GM04504 (cell line): ENCODE data around the gene LRRFIP2.
A peak's percentile ranks its signal among the peaks of the same experiment; 100 is the strongest.
"Not testable (repeated sequence)": the region's sequence is repeated elsewhere in the genome, so short reads cannot be mapped to it uniquely, and the experiment has no call there.

ENCODE experiments used
- DNase-seq: peaks from one replicate; pipeline ENCODE4 v3.0.0-alpha.2; 2012; ENCODE audit warnings: low read depth

Gene LRRFIP2

DNA sequence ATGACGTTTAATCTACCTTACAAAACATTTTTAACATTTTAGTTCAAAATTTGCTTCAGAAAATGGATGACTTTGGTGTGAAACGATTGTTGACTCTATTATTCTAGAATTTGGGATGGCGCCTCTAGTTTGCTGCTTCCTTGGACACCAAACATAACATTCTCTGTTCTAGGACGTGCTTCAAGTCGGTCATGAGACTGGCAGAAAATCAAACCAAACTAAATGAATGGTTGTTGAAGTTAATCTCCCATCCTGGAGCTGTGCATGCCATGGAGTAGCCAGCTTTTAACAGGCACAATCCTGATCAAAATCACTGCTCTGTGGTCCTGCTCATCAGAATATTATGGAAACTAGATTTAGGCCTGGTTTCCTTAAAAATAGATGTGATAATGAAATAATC lies 9.6 kb upstream of the LRRFIP2 start:
- DNase-seq = peak; percentile 40

DNA sequence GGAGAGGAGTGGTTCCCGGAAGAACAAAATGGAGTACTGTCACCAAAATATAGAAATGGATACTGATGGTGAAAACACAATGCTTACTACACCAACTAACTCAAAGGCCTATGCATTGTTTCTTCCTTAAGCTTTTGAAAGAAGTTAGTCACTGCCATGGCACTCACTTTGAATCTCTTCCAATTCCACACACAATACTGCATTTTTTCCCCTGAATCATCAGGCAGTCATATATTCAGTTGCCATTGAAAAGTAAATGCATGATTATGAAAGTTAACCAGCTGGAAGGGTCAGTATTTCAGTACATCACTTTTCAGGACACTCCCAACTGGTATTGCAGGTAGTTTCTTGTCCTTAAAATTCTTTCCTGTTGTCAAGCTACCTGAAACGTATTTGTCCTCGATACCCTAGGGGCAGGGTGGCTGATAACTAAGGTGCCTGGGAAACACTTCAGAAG lies 9.0 kb upstream of the LRRFIP2 start:
- DNase-seq = peak; percentile 90

DNA sequence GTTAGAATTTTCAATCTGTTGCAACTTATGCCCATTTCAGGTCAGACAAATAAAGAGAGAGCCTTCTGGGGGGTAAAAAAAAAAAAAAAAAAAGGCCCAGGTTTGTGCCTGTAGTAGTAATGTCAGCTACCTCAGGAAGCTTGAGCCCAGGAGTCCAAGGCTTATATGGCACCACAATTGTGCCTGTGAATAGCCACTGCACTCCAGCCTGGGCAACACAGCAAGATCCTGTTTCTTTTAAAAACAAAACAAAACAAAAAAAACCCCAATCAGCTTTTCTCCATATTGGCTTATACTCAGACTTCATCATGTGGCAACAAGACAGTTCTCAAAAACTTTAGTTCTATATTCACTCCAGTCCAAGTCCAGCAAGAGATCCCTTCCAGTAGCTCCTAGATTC lies 8.4 kb upstream of the LRRFIP2 start:
- no peak for DNase-seq

DNA sequence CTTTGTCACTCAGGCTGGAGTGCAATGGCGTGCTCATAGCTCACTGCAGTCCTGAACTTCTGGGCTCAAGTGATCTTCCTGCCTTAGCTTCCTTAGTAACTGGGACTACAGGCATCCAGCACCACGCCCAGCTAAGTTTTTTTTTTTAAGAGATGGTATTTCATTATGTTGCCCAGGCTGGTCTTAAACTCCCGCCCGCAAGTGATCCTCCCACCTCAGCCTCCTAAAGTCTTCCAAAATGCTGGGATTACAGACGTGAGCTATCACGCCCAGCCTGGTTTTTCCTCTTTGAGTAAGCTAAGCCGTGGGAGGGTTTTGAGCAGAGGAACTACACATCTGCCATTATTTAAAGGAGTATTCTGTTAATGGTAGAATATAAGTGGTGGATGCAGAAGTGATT lies 7.4 kb upstream of the LRRFIP2 start:
- no peak for DNase-seq

DNA sequence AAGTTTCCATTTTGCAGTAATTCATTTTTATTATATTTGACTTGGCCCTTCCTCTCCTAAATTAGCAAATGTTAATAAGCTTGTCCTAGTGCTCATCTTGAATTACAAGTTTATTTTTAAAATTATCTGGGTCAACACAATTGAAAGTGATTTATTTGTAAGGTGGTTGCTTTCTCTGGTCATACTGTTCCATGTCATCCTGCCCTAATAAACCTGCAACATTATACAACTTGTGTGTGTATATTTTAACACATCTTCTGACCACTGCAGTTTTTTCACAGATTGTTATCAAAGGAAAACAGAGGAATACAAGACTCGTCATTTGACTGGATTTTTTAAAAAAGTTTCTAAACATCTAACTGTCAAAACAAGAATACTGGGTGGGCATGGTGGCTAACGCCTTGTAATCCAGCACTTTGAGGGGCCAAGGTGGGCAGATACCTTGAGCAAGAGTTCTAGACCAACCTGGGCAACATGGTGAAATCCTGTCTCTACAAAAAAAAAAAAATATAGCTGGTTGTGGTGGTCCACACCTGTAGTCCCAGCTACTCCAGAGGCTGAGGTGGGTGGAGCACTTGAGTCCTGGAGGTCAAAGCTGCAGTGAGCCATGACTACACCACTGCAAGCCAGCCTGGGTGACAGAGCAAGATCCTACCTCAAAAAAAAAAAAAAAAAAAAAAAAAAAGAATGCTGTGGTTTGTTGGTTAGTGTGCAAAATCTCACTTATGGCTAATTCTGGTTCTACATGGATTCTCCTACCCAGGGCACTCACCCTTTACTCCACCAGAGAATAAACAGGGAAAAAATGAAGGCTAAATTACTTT lies 5.0 kb upstream of the LRRFIP2 start:
- no peak for DNase-seq

DNA sequence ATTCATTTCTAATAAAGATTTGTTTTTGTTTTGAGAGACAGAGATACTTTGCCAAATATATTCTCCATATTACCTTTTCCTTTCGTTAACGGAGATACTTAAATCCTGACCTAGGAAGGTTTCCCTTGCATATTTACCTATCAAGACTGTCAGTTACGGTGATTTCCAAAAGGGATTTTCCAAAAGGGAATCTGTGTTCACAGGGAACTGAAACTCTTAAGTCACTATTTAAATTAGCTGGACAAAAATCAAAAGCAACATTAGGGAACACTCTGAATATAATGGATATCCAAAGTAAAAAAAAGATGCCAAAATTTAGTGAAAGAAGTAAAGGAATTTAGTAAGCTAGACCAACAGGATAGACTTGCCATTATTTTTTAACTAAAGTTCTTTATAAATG lies 576 bp downstream of the LRRFIP2 start:
- no peak for DNase-seq

DNA sequence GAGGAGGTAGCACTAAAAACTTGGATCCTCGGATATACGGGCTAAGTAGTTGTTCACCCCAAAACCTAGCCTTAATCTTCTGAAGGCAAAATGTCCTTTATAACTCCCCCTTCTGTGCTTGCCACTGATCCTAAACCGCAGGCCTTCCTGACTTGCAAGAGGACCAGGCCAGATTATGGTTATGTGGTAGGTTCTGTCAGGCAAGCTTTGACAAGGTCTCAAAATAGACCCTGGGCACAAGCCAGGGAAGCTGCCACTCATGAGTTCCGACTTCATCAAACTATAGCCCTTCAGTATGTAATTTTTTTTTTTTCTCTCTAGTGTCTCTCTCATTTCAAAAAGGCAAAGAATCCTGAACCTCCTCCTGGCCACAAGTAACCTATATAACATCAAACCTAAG lies 3.2 kb downstream of the LRRFIP2 start:
- DNase-seq = no peak

DNA sequence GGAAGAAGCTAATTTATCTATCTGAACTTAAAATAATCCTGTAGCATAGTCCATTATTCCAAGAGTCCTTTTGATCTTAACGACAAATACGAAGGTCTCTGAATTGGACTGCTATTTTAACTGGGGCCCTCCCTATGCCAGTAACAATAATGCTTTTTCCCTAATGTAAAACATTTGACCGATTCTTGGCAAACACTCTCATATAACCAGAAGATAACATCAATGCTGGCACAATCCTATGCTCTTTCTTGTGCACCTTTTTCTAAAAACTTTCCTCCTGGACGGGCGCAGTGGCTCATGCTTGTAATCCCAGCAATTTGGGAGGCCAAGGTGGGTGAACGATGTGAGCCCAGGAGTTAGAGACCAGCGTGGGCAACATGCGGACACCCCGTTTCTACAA lies 3.9 kb downstream of the LRRFIP2 start:
- no peak for DNase-seq

DNA sequence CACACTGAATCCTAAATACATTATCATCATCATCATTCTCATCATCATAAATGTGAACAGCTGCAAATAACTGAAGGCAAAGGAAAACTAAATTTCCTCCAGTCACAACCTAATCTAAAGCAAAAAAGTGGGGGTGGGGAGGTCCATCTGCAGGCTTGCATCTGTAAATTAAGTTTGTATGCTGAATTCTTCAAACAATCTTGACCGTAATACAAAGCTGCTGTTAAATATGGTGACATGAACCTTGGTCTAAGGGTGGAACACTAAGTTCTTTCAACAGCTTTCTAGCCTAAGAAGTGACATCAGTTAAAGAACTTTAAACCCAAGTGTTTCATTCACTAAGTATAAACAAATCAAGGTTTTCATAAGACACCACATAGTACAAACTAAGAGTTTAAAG lies 4.3 kb downstream of the LRRFIP2 start:
- no peak for DNase-seq

DNA sequence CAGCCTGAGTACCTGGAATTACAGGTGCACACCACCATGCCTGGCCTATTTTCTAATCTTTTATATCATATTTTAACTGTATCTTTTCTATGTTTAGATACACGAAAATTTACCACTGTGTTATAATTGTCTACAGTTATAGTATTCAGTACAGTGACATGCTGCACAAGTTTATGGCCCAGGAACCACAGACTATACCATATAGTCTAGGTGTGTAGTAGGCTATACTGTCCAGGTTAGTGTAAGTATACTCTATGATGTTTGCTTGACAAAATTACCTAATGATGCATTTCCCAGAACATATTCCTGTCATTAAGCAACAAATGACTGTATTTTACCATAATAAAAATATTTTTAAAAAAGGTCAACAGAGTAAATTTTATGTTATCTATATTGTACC lies 5.5 kb downstream of the LRRFIP2 start:
- no peak for DNase-seq

DNA sequence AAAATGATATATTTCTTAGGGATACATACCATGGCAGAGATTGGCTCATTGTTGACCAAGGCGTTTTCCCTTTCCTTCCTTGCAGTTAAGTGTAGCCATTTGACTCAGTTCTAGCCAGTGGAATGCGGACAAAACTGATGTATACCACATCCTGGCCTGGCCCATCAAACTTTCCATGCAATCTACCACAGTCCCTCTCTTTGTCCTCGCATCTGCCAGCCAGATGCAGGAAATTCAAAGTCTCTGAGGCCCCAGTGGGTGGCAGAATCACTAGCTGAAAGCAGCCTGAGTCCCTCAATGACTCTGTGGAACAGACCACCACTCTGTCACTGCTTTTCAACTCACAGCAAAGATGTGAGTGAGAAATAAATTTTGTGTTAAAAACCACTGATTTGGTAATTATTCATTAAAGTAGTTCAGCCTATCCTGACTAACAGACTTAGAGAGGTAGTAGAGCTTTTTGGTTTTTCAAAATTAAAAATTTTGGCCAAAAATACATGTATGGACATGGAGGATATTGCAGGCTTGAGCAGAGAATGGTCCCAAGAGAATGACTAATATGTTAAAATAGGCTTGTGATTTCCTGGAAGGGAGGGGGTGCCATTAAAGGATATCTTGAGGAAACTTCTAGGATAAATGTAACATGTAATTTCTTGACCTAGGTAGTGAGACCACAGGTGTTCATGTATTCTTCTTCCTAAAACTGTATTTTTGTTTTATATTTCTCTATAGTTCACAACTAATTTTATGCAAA lies 10.9 kb downstream of the LRRFIP2 start:
- DNase-seq = peak; percentile 94

DNA sequence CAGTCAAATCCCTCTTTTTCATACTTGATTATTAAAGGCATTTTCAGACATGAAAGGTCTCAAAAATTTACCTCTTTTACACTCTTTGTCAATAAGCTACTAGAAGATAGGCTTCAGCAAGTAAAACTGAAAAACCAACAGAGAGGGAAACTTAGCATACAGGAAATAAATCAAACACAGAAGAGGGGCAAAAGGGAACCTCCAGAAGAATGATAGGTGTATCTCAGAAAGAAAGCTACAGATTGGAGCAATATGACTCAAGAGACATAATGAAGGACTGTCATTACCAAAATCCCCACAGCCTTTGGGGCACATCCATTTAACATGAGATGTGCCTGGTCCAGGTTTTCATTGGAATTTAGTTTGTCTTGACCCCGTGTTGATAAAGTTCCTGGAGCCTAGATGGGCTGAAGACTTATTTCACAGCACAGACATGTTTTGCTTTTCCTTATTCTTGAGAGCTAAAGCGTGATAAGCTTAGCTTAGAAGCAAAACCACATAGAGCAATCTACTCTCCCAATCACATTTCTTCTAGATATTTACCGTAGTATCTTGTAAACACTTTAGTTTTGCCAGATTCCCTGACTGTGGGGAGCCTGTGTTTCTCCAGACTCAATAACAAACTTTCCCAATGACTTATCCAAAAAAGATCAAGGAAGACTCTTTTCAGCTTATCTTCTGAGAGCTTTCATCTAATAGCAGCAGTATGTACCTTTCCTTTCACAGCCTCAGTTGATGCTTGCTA lies 11.7 kb downstream of the LRRFIP2 start:
- no peak for DNase-seq

DNA sequence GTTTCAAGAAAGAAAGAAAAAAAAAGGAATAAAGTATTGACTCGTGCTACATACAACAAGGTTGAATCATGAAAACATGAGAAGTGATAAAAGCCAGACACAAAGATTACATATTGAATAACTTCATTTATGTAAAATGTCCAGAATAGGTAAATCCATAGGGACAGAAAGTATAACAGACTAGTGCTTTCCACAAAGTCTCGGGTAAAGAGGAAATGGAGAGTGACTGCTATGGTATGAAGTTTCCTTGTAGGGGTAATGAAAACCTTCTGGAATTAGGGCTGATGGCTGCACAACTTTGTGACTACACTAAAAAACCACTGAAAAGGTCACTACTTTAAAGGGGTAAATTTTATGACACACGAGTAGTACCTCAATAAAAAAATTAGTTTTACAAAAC lies 13.0 kb downstream of the LRRFIP2 start:
- no peak for DNase-seq

DNA sequence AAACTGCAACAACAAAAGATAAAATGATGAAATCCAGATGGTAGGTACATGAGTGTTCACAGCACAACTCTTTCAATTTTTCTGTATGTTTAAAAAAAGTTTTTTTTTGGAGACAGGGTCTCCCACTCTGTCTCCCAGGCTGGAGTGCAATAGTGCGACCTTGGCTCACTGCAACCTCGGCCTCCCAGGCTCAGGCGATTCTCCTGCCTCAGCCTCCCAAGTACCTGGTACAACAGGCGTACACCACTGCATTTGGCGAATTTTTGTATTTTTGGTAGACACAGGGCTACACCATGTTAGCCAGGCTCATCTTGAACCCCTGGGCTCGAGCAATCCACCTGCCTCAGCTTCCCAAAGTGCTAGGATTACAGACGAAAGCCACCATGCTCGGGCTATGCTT lies 18.6 kb downstream of the LRRFIP2 start:
- no peak for DNase-seq

DNA sequence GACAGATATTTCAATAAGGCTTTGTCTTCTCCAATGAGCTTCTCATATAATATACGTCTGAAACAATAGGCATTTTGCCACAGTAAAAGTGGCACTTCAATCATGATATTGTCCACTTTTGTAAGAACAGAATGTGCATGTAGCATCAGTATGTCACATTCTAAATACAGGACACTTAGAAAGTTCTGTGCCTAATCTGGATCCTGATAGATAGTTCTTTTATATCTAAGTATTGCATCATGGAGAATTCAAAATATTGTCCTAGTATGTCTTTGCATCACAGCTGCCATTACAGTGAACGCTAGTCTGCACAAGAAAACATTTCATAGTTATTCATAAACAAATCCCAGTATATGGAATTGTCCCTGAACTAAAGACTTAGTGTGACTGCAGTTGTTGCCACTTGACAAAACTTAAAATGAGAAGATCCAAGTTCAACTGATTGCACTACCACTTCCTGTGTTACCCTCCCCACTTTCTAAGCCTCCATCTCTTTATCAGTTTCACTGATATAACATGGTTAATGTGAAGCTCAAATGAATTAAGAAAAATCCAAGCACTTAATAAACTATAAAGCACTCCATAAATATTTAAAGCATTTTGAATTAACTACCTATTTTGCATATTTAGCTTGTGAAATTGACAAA lies 19.6 kb downstream of the LRRFIP2 start:
- no peak for DNase-seq

DNA sequence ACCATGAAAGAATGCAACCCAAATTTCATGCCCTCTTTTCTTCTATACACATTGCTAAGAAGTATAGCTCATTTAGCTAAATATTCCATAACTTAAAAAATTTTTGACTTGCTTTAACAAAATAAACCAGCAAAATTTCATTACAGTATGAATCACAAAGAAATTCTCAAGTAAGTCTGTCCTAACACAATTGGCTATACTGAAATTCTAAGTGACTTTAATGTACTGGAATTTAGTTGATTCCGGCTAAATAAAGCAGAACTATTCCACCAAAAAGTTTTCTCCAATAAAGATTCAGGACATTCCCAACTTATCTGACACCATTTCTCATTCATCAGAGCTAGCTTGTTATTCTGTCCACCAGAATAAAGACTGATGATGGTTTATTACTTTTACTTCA lies 23.8 kb downstream of the LRRFIP2 start:
- DNase-seq = no peak

DNA sequence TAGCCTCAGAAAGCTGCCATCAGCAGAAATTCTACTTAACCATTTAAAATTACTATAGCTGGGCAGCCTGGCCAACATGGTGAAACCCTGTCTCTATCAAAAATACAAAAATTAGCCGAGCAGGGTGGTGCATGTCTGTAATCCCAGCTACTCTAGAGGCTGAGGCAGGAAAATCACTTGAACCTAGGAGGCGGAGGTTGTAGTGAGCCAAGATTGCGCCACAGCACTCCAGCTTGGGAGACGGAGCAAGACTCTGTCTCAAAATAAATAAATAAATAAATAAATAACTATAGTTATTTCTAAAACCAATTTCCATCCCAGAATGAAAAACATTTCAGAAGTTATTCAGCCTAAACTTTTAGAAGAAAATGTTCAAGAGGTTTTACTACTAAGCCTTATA lies 25.1 kb downstream of the LRRFIP2 start:
- no peak for DNase-seq

DNA sequence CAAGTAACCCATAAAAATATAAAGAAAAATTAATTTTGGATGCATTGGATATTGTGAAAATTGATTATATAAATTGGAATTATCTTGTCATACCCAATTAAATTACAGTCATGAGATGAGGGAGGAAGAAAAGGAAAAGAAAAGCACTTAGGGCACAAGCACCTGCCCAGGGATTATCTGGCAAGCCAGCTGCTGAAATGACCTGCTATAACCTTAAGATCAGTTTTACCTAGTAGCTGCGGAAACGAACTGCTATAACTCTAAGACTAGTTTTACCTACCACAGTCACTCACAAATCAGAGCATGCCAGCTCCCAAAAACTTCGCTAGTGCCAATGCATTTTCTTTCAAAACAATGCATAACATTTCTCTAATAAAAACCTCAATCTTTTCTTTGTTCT lies 26.2 kb downstream of the LRRFIP2 start:
- DNase-seq = no peak

DNA sequence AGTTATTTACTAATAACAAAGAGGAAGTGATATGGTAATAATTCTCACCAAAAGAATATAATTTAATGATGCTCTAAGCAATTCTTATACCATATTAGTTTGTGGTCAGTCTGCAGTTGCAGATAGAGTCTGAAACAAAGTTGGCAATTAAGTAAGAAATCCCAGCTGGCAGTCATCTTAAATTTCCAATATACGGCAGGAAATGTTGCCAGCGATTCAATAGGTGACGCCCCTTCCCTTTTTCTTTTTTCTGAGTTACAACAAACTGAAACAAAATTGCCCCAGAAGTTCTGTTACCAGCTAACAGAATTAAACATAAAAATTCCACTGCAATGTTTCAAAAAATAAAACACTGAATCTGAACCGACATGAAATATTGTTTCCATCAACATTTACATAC lies 26.7 kb downstream of the LRRFIP2 start:
- no peak for DNase-seq

DNA sequence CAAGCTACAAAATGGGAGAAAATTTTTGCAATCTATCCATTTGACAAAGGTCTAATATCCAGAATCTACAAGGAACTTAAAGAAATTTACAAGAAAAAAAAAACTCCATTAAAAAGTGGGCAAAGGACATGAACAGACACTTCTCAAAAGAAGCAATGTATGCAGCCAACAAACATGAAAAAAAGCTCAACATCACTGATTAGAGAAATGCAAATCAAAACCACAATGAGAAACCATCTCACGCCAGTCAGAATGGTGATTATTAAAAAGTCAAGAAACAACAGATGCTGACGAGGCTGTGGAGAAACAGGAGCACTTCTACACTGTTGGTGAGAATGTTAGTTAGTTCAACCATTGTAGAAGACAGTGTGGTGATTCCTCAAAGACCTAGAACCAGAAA lies 27.5 kb downstream of the LRRFIP2 start:
- not testable (repeated sequence) for DNase-seq

DNA sequence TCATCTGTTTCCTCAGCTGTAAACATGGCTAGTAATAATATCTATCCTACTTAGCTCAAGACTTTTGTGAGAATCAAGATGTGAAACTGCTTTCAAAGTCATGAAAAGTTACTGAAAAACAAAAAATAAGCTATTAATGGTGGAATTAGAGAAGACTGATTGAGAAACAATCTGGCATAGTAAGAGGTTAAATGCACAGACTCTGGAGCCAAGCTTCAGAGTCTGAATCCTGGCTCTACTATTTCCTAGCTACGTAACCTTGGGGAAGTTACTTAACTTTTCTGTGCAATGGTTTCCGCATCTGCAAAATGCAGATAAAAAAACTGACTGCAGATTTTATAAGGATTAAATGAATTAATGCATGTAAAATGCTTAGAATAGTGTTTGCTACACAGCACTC lies 28.8 kb downstream of the LRRFIP2 start:
- DNase-seq = no peak

DNA sequence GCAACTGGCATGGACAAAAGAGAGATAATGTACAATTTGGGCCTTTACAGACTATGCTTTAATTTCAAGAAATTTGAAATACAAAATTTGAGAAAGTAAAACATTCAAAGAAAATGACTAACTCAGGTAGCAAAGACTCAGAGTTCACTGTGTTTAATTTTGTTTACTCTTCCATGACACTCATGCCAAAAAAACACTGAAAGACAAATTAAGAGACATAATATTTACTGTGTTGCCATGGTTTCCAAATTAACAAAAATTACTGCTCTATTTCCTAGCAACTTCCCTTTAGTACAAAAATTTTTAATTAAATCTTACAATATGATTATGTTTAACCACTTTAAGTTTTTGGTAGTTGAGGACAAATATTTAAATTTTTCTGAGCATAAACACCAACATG lies 29.6 kb downstream of the LRRFIP2 start:
- DNase-seq = no peak
